HAP-1 (cell line): ENCODE measurements around the gene NEUROG1.
A peak's percentile ranks its signal among the peaks of the same experiment; 100 is the strongest.

ENCODE experiments used
- DNase-seq, 2 experiments: peaks; one replicate each; pipeline ENCODE4 v3.0.0-alpha.2; 2016 to 2020; ENCODE audit warnings: low spot score in 2 of 2
- H3K27me3 ChIP-seq: fragments of 250-450 bp; sonication (Bioruptor Pico); 2 replicates; pipeline ENCODE4 v1.5.1; 2020; ENCODE audit warnings: low read depth, mild to moderate bottlenecking, moderate library complexity
- H3K36me3 ChIP-seq: fragments of 250-450 bp; sonication (Bioruptor Pico); replicated peaks from 2 replicates; pipeline ENCODE4 v1.5.1; 2020; ENCODE audit warnings: mild to moderate bottlenecking
- H3K4me1 ChIP-seq: fragments of 250-450 bp; sonication (Bioruptor Pico); 2 replicates; pipeline ENCODE4 v1.5.1; 2020; ENCODE audit warnings: mild to moderate bottlenecking
- H3K4me3 ChIP-seq: fragments of 250-450 bp; sonication (Bioruptor Pico); 2 replicates; pipeline ENCODE4 v1.5.1; 2020; ENCODE audit warnings: mild to moderate bottlenecking, moderate library complexity
- H3K9me3 ChIP-seq: fragments of 250-450 bp; sonication (Bioruptor Pico); 2 replicates; pipeline ENCODE4 v1.5.1; 2020; ENCODE audit warnings: mild to moderate bottlenecking, moderate library complexity
- in situ Hi-C: fragments of 300-500 bp; cut with MboI; formaldehyde crosslinking; loops from 3 replicates; pipeline ENCODE4 v1.14.3; 2020; ENCODE audit warnings: low sequenced_read_pairs, inconsistent platforms, mixed read lengths

Gene NEUROG1

DNA sequence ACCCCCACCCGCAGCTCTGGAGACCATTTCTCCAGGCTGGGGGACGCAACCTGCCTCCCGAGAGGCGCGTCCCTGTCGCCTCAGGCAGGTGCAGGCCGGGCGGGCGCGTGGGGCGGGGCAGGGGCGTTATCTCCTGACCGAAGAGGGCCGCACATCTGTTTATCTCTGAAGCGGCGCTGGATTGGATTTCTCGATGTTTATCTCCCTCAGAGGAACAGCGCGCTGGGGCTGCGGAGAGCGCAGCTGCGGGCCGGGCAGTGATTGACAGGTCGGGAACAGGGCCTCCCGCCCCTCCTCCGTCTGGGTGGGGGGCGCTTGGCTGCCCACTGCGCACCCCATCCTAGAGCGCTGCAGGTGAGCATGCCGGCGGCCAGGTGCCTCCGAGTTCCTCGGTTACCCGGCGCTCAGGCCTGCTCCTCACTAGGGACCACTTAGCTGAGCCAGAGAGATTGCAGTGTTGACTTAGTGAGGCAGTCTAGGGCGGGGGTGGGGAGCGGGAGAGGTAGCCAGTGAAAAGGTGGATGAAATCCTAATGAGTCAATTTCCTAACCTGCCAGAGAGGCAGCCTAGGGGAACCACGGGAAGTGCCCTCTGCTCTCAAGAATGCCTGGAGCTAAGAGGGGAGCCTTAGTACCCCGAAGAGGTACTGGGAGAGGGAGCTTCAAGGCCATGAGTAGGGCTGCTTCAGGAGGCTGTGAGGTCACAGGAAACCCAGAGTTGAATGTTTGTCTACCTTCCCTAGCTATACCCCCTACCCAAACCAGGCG is 44.0 kb downstream of the NEUROG1 start:
- H3K36me3 ChIP-seq = no peaks in the 10 kb centered on the region
- in situ Hi-C loops = no loop called here
- H3K9me3 ChIP-seq = no peaks in the 10 kb centered on the region
- no peak for DNase-seq
- H3K4me1 ChIP-seq = peaks cover 4% of the 10 kb centered on the region
- H3K4me3 ChIP-seq = no peak overlapping the region
- H3K27me3 ChIP-seq = no peaks in the 10 kb centered on the region

DNA sequence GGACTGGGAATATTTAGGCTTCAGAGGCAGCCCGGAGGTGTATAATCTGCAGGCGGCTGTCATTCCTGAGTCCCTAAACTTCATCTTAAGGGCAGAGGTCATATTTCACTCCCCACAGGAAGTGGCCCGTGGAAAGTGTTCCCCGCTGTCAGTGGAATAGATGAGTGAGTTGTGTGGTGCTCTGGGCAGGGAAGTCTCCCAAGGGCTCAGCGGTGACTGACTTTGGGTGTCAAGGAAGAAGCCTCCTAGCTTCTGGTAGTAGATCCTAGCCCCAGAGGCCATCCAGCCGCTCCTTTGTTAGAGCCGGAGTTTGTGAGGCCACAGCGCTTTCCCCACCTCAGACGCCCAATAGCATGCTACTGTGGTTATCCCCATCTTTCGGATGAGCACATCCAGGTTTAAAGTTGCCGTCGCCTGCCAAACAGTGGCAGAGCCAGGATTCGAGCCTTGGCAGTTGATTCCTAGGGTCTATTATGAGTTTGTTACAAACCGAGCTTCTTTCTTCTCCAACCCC is 44.7 kb downstream of the NEUROG1 start:
- no peaks in the 10 kb centered on the region for H3K9me3 ChIP-seq
- DNase-seq = no peak
- in situ Hi-C loops = no loop called here
- no peaks in the 10 kb centered on the region for H3K27me3 ChIP-seq
- no peaks in the 10 kb centered on the region for H3K36me3 ChIP-seq
- no peak overlapping the region for H3K4me3 ChIP-seq
- peaks cover 4% of the 10 kb centered on the region for H3K4me1 ChIP-seq

DNA sequence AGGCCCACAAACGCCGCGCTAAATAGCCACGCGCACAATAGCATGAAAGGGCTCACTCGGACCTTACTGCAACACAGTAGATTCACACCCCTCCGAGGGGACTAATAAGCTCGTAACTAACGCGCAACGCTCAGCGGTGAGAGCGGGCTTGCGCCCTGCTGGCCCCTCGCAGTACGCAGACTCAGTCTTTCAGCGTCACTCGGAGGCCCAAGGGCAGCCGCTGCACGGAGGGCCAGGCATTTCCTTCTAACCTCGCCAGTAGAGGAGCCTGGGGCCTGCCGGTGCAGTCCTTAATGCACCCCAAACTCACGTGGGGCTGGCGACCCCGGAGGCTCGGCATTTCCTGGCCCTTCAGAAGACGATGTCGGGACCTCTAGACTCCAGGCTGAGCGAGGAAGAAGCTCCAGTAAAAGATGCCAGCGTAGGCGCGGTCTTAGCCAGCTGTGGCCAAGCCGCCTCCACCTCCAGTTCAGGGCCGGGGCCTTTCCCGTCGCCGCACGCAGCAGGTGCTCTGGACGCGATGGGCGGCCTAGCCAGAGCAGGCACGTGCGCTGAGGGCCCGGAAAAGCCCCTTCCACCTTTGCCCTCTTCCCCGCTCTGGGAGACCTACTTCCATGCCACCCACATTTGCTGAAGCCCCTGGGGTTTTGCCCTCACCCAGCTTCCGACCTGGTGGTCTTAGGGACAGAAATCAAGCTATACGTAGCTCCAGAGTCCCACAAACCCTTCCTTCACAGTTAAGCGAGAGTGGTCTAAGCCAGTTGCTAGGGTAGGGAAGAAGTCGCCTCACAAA is 45.3 kb downstream of the NEUROG1 start:
- Histone ChIP-seq H3K9me3 (no peaks in the 10 kb centered on the region), H3K36me3 (no peaks in the 10 kb centered on the region), H3K4me1 (peaks cover 4% of the 10 kb centered on the region), H3K4me3 (no peak overlapping the region), H3K27me3 (no peaks in the 10 kb centered on the region)
- no peak for DNase-seq
- in situ Hi-C loops = no loop called here

DNA sequence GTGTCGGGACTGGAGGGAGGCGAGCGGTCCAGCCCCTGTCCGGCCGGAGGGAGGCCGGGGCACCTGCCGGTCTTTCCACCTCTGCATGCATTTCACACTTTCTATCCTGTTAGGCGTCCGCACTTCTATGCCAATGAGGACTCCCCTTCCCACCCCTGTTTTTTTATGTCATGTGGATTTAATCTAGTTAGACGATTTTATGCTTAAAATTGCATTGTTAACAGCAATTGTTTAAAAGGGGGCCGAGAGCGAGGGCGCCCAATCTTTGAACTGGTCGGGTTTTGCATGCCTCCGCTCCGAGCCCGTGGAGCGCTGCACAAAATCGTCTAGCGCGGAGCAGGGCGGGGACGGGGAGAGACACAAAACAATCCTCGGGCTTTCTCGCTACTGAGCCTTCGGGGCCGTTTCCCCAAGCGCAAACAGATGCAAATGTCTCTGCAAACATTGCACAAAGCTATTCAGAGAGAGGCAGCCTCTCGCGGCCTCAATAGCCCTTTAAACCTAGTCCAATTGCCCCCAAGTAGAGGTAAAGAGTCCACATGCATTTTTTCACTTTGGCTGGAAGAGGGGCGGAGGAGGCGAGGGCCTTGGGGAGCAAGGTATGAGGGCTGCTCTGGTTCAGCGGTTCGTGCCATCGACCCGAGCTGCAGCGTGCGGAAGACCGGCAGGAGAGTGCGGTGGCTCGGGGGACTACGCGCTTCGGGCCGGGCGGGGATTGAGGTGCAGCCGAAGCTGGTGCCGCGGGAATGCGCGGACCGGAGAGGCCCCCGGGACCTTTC is 46.1 kb downstream of the NEUROG1 start:
- Histone ChIP-seq H3K4me3 (no peak overlapping the region), H3K27me3 (no peaks in the 10 kb centered on the region), H3K36me3 (no peaks in the 10 kb centered on the region), H3K4me1 (peaks cover 4% of the 10 kb centered on the region), H3K9me3 (no peaks in the 10 kb centered on the region)
- in situ Hi-C loops = no loop called here
- DNase-seq = peak in 1 of 2 experiments; percentile 38

DNA sequence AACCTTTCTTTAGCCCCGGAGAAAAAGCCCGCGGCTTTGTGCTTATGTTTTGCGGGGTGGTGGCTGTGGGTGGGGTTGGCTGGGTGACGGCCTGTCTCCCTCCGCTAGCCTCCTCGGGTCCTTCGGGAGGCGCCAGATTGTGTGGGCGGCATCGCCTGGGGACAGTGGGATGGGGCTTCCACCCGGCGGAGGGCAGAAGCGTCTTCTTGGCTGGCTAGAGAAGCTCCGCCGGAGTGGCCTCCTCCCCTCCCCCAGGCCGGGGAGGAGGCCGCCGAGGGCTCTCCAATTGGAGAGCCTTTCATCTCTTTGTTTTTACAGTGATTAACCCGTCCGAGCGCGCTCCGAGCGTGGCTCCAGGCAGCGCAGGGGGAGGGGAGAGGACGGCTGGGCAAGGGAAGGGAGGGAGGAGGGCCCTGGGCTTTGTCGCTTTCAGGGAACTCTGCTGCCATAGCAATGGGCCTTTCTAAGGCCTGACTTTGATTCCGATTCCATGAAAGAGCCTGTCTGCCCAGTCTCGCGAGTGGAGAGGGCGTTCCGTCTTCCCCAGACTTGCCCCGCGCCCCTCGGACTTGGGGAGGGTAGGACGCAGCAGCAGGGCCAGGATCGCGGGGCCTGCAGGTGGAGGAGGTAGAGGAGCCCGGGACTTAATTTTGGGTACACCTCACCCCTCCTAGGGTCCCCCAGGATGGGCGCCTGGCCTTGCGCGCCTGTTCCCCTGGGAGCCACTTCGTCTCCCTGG is 46.9 kb downstream of the NEUROG1 start:
- H3K36me3 ChIP-seq = no peaks in the 10 kb centered on the region
- no peaks in the 10 kb centered on the region for H3K27me3 ChIP-seq
- H3K9me3 ChIP-seq = no peaks in the 10 kb centered on the region
- in situ Hi-C loops = no loop called here
- peak; percentile 14 to 73 for DNase-seq
- peaks cover 4% of the 10 kb centered on the region for H3K4me1 ChIP-seq
- no peak overlapping the region for H3K4me3 ChIP-seq

DNA sequence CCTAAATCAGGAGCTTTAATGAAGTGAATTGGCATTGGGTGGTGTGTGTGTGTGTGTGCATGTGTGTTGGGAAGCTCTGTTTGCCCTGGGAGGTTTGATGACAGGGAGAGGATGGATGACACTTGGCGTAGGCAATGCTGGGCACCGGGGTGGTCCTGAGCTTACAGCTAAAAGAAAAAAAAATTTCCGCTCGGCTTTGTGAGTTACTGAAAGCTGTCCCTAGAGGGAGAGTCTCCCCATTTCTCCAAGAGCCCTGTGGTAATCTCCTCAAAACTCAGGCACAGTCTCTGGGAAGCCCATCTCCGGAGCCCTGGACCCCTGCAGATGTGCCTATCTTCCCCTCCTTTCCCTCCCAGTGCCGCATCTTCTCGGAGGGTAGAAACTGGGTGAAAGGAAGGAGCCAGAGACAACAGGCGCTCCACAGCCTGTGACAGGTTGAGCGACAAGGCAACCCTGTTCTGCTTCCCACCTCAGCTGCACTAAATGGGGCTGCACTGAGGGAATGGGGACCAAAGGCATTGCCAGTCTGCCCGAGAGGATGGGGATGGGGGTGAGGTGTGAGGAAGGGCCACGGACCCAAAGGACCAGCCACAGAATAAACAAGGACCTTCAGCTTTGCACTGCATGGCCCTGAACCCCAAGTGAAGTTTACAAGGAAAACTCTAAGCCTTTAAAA is 47.8 kb downstream of the NEUROG1 start:
- Histone ChIP-seq H3K27me3 (no peaks in the 10 kb centered on the region), H3K4me1 (peaks cover 4% of the 10 kb centered on the region), H3K36me3 (no peaks in the 10 kb centered on the region), H3K4me3 (no peak overlapping the region), H3K9me3 (no peaks in the 10 kb centered on the region)
- no peak for DNase-seq
- in situ Hi-C loops = no loop called here

DNA sequence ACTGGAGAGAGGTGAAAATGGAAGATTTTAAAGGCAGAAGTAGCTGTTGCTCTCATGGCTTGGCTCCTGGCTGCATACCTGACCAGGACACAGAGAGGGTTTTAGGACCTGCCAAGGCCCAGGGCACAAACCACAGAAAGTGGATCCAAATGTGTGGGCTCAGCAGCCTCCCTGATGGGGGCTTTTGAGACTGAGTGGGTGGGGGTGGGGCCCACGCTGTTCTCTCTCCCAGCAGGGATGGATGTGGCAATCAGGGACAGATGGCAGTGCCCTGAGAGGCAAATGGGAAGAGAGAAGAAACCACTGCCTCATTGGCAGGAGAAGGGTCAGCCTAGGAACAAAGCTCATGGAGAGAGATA is 48.7 kb downstream of the NEUROG1 start:
- H3K27me3 ChIP-seq = no peaks in the 10 kb centered on the region
- H3K9me3 ChIP-seq = no peaks in the 10 kb centered on the region
- H3K4me3 ChIP-seq = no peak overlapping the region
- peaks cover 4% of the 10 kb centered on the region for H3K4me1 ChIP-seq
- DNase-seq = no peak
- no peaks in the 10 kb centered on the region for H3K36me3 ChIP-seq
- in situ Hi-C loops = no loop called here

DNA sequence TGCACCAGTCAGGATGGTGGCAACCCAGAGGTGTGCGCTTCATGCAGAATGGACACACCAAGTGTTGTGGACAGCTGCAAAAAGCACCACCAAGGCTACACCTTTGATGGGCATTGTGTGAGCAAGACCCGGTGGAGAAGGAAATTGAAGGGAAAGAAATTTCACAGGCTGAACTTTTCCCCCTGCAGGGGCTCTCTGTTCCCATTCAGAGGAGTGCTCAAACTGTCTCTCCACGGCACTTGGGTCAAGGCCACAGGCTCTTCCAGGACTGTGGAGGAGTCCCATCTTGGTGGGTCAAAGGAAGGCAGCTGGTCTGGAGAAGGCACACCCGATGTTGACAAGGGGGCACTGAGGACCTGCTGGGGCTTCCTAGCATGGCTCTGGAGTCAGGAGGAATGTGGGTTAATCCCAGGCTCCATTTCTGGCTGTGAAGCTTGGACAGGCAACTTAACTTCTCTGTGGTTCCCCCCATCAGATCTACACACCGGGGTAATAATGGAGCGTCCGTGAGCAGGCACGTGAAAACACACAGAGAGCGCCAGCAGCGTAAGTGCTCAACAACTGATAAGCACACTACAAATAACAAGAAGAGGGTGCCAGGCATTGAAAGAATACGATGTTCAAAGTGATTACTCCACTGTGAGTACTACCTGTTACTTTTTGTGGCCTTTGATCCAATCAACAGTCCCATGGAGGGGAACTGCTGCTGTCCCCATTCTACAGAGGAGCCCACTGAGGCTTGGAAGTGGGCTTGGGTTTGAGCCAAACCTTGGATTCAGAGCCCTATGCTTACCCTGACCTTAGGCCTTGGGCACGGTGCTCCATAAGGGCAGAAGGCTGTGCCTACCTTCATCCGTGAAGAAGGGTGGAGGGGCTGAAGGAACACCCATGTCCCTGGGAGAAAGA is 49.4 kb downstream of the NEUROG1 start:
- Histone ChIP-seq H3K4me1 (peaks cover 4% of the 10 kb centered on the region), H3K9me3 (no peaks in the 10 kb centered on the region), H3K36me3 (no peaks in the 10 kb centered on the region), H3K27me3 (no peaks in the 10 kb centered on the region), H3K4me3 (no peak overlapping the region)
- in situ Hi-C loops = no loop called here
- no peak for DNase-seq

DNA sequence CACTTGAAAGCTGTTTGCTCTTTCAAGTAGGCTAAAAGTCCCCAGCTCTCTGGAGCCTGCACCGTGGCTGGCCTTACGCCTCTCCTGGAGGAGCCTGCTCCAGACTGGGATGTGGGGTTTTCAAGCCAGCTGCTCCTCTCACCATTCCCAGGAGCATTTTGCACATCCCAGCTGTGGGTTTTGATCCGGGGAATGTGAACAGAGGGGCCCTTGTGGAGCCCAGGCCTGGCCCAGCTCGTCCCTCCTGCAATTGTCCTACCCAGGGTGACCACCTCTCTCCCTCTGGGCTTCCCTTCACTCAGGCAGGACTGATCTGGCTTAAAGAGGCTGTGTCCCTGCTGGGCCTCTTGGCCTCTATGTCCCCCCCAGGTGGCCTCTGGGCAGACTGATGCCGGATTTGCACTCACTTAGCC is 51.1 kb downstream of the NEUROG1 start:
- DNase-seq = no peak
- H3K9me3 ChIP-seq = no peaks in the 10 kb centered on the region
- H3K4me3 ChIP-seq = no peak overlapping the region
- peaks cover 4% of the 10 kb centered on the region for H3K4me1 ChIP-seq
- in situ Hi-C loops = no loop called here
- no peaks in the 10 kb centered on the region for H3K36me3 ChIP-seq
- no peaks in the 10 kb centered on the region for H3K27me3 ChIP-seq
